Activated T-cell treated with anti-CD3 and anti-CD28 coated beads, Interleukin-2, amount 50 U/mL, for 72 hours (primary cell): ENCODE measurements around the gene OSBPL8. TPM values are rescaled to one million over a fixed set of nuclear protein-coding genes. Genes with fewer than 3 reads are reported as not detected.

Experiments used
- ATAC-seq, 2 donors: fragments of 150-1000 bp; cut with Tn5 transposase; replicated peaks in 1 of 2; 2 replicates each; pipeline ENCODE4 v1.10.0; 2021; ENCODE audit warnings: moderate library complexity in 2 of 2, mild to moderate bottlenecking in 1 of 2
- DNase-seq, 2 donors: peaks; one replicate each; pipeline ENCODE4 v3.0.0; 2021 to 2022; ENCODE audit warnings: mixed read lengths in 1 of 2
- H3K27ac Mint-ChIP-seq: one replicate; pipeline ENCODE4 v1.8.0; 2022; ENCODE audit warnings: mild to moderate bottlenecking, moderate library complexity, mixed read lengths
- H3K27me3 Mint-ChIP-seq: one replicate; pipeline ENCODE4 v1.8.0; 2022; ENCODE audit warnings: low read depth, mixed read lengths
- H3K36me3 Mint-ChIP-seq, 2 donors: one replicate each; pipeline ENCODE4 v1.8.0; 2022; ENCODE audit warnings: mixed read lengths in 2 of 2, mild to moderate bottlenecking in 1 of 2; ENCODE audit not compliant: insufficient read depth in 2 of 2
- H3K4me1 Mint-ChIP-seq: one replicate; pipeline ENCODE4 v1.8.0; 2022; ENCODE audit warnings: low read depth, mixed read lengths
- H3K4me3 Mint-ChIP-seq, 2 donors: one replicate each; pipeline ENCODE4 v1.8.0; 2022; ENCODE audit warnings: mild to moderate bottlenecking in 2 of 2, mixed read lengths in 2 of 2, moderate library complexity in 2 of 2
- H3K9me3 Mint-ChIP-seq, 2 donors: one replicate each; pipeline ENCODE4 v1.8.0; 2022; ENCODE audit warnings: mixed read lengths in 2 of 2
- total RNA-seq, 2 donors: library from RNA; stranded (reverse); gene quantifications; one replicate each; pipeline ENCODE4 v1.2.3, GENCODE V29; 2022

The OSBPL8 gene
- total RNA-seq, 2 donors from 2014 or later = 75.0 to 75.6 TPM

GRCh38 chr12:76569685-76570604, 10.4 kb upstream of the OSBPL8 start:
- no peaks in the 10 kb centered on the region for H3K27me3 Mint-ChIP-seq
- H3K4me3 Mint-ChIP-seq = peak overlapping the region in 1 of 2 donors; percentile 7
- ATAC-seq = no peak
- H3K4me1 Mint-ChIP-seq = peaks cover 6% of the 10 kb centered on the region
- peaks cover 0 to 4% of the 10 kb centered on the region in 2 donors for H3K9me3 Mint-ChIP-seq
- no peak for DNase-seq
- peaks cover 1 to 2% of the 10 kb centered on the region in 2 donors for H3K36me3 Mint-ChIP-seq
- no peak overlapping the region for H3K27ac Mint-ChIP-seq

GRCh38 chr12:76568888-76569551, 9.4 kb upstream of the OSBPL8 start:
- DNase-seq = no peak

GRCh38 chr12:76568130-76568529, 8.6 kb upstream of the OSBPL8 start:
- Mint-ChIP-seq H3K4me1 (peaks cover 6% of the 10 kb centered on the region), H3K27ac (no peak overlapping the region), H3K4me3 (no peak overlapping the region), H3K27me3 (no peaks in the 10 kb centered on the region), H3K9me3 (no peaks in the 10 kb centered on the region), H3K36me3 (peaks cover 0 to 1% of the 10 kb centered on the region in 2 donors)
- no peak for ATAC-seq
- no peak for DNase-seq

More at GRCh38 chr12:76568888-76569551, 9.4 kb upstream of the OSBPL8 start:
- Mint-ChIP-seq H3K27ac (no peak overlapping the region), H3K4me1 (peaks cover 6% of the 10 kb centered on the region), H3K27me3 (no peaks in the 10 kb centered on the region), H3K36me3 (peaks cover 0 to 1% of the 10 kb centered on the region in 2 donors), H3K4me3 (no peak overlapping the region), H3K9me3 (no peaks in the 10 kb centered on the region)
- ATAC-seq = no peak

- Mint-ChIP-seq H3K27ac (no peak overlapping the region), H3K36me3 (peaks cover 0 to 3% of the 10 kb centered on the region in 2 donors), H3K4me3 (no peak overlapping the region), H3K4me1 (peaks cover 6% of the 10 kb centered on the region), H3K27me3 (no peaks in the 10 kb centered on the region), H3K9me3 (no peaks in the 10 kb centered on the region)
- ATAC-seq (no peak), DNase-seq (no peak)
These were observed 3.5 kb upstream of the OSBPL8 start for GRCh38 chr12:76563061-76563460.

GRCh38 chr12:76562130-76562529, 2.6 kb upstream of the OSBPL8 start:
- peaks cover 0 to 3% of the 10 kb centered on the region in 2 donors for H3K36me3 Mint-ChIP-seq
- ATAC-seq (no peak), DNase-seq (no peak)
- H3K27me3 Mint-ChIP-seq = no peaks in the 10 kb centered on the region
- peaks cover 11% of the 10 kb centered on the region for H3K4me1 Mint-ChIP-seq
- no peaks in the 10 kb centered on the region for H3K9me3 Mint-ChIP-seq
- H3K4me3 Mint-ChIP-seq = no peak overlapping the region
- no peak overlapping the region for H3K27ac Mint-ChIP-seq

- Mint-ChIP-seq H3K9me3 (no peaks in the 10 kb centered on the region), H3K27me3 (no peaks in the 10 kb centered on the region), H3K4me1 (peaks cover 29% of the 10 kb centered on the region), H3K4me3 (peak overlapping the region; percentile 92 to 98), H3K36me3 (peaks cover 0 to 3% of the 10 kb centered on the region in 2 donors), H3K27ac (peak overlapping the region; percentile 88)
- no peak for DNase-seq
- no peak for ATAC-seq
These were observed 518 bp upstream of the OSBPL8 start for GRCh38 chr12:76560086-76560491.

- no peaks in the 10 kb centered on the region for H3K27me3 Mint-ChIP-seq
- ATAC-seq = peak; percentile 73 to 79
- peaks cover 1 to 3% of the 10 kb centered on the region in 2 donors for H3K36me3 Mint-ChIP-seq
These were observed 729 bp downstream of the OSBPL8 start for GRCh38 chr12:76558684-76559399.

GRCh38 chr12:76556368-76556767, 3.2 kb downstream of the OSBPL8 start:
- peaks cover 56% of the 10 kb centered on the region for H3K4me1 Mint-ChIP-seq

More at GRCh38 chr12:76558684-76559399, 729 bp downstream of the OSBPL8 start:
- H3K9me3 Mint-ChIP-seq = no peaks in the 10 kb centered on the region
- DNase-seq = peak; percentile 83 to 87
- H3K27ac Mint-ChIP-seq = peak overlapping the region; percentile 96
- peak overlapping the region; percentile 92 to 98 for H3K4me3 Mint-ChIP-seq
- peaks cover 41% of the 10 kb centered on the region for H3K4me1 Mint-ChIP-seq

GRCh38 chr12:76555797-76556196, 3.8 kb downstream of the OSBPL8 start:
- Mint-ChIP-seq H3K4me3 (peak overlapping the region in 1 of 2 donors; percentile 3), H3K36me3 (peaks cover 1 to 3% of the 10 kb centered on the region in 2 donors), H3K4me1 (peaks cover 62% of the 10 kb centered on the region), H3K9me3 (no peaks in the 10 kb centered on the region), H3K27me3 (no peaks in the 10 kb centered on the region), H3K27ac (no peak overlapping the region)
- ATAC-seq (no peak), DNase-seq (no peak)

More at GRCh38 chr12:76556368-76556767, 3.2 kb downstream of the OSBPL8 start:
- Mint-ChIP-seq H3K36me3 (peaks cover 1 to 3% of the 10 kb centered on the region in 2 donors), H3K27ac (no peak overlapping the region), H3K9me3 (no peaks in the 10 kb centered on the region), H3K27me3 (no peaks in the 10 kb centered on the region), H3K4me3 (peak overlapping the region; percentile 3 to 45)
- ATAC-seq = no peak
- no peak for DNase-seq

- H3K36me3 Mint-ChIP-seq = peaks cover 1 to 3% of the 10 kb centered on the region in 2 donors
- no peak overlapping the region for H3K27ac Mint-ChIP-seq
- no peaks in the 10 kb centered on the region for H3K9me3 Mint-ChIP-seq
- no peaks in the 10 kb centered on the region for H3K27me3 Mint-ChIP-seq
- ATAC-seq (no peak), DNase-seq (no peak)
- no peak overlapping the region for H3K4me3 Mint-ChIP-seq
- H3K4me1 Mint-ChIP-seq = peaks cover 63% of the 10 kb centered on the region
These were observed 4.3 kb downstream of the OSBPL8 start for GRCh38 chr12:76555231-76555767.

- Mint-ChIP-seq H3K4me1 (peaks cover 68% of the 10 kb centered on the region), H3K27me3 (no peaks in the 10 kb centered on the region), H3K36me3 (peaks cover 3 to 4% of the 10 kb centered on the region in 2 donors), H3K4me3 (peak overlapping the region in 1 of 2 donors; percentile 14), H3K9me3 (no peaks in the 10 kb centered on the region), H3K27ac (peak overlapping the region; percentile 50)
- ATAC-seq (no peak), DNase-seq (no peak)
These were observed 5.0 kb downstream of the OSBPL8 start for GRCh38 chr12:76554405-76555230.
